Measurements from ENCODE around the gene PRKAG3.

PRKAG3 gene

DNA sequence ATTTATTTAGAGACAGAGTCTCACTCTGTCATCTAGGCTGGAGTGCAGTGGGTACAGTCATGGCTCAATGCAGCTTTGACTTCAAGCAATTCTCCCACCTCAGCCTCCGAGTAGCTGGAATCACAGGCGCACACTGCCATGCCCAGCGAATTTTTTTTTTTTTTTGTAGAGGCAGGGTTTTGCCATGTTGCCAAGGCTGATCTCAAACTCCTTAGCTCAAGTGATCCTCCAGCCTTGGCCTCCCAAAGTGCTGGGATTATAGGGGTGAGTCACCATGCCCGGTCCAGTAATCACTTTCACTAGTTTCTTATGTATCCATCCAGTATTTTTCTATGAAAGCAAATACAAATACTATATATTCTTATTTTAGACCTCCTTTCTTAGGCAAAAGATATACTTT is 24.0 kb downstream of the PRKAG3 start:
- DNase-seq (ENCODE audit: low read depth in 1 of 2, low spot score in 1 of 2) = no peak
- no peak overlapping the region for H3K27ac ChIP-seq (replicated peaks)
- no peak overlapping the region for H3K4me3 ChIP-seq (replicated peaks; ENCODE audit: insufficient read depth, low read length)
- no peaks in the 10 kb centered on the region for H3K27me3 ChIP-seq (ENCODE audit: insufficient read depth, poor library complexity, severe bottlenecking)
- TF ChIP-seq, protein P1, sequence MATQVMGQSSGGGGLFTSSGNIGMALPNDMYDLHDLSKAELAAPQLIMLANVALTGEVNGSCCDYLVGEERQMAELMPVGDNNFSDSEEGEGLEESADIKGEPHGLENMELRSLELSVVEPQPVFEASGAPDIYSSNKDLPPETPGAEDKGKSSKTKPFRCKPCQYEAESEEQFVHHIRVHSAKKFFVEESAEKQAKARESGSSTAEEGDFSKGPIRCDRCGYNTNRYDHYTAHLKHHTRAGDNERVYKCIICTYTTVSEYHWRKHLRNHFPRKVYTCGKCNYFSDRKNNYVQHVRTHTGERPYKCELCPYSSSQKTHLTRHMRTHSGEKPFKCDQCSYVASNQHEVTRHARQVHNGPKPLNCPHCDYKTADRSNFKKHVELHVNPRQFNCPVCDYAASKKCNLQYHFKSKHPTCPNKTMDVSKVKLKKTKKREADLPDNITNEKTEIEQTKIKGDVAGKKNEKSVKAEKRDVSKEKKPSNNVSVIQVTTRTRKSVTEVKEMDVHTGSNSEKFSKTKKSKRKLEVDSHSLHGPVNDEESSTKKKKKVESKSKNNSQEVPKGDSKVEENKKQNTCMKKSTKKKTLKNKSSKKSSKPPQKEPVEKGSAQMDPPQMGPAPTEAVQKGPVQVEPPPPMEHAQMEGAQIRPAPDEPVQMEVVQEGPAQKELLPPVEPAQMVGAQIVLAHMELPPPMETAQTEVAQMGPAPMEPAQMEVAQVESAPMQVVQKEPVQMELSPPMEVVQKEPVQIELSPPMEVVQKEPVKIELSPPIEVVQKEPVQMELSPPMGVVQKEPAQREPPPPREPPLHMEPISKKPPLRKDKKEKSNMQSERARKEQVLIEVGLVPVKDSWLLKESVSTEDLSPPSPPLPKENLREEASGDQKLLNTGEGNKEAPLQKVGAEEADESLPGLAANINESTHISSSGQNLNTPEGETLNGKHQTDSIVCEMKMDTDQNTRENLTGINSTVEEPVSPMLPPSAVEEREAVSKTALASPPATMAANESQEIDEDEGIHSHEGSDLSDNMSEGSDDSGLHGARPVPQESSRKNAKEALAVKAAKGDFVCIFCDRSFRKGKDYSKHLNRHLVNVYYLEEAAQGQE (IDR thresholded peaks at IDR 0.05; ENCODE audit: insufficient replicate concordance, low read depth) = no peak

DNA sequence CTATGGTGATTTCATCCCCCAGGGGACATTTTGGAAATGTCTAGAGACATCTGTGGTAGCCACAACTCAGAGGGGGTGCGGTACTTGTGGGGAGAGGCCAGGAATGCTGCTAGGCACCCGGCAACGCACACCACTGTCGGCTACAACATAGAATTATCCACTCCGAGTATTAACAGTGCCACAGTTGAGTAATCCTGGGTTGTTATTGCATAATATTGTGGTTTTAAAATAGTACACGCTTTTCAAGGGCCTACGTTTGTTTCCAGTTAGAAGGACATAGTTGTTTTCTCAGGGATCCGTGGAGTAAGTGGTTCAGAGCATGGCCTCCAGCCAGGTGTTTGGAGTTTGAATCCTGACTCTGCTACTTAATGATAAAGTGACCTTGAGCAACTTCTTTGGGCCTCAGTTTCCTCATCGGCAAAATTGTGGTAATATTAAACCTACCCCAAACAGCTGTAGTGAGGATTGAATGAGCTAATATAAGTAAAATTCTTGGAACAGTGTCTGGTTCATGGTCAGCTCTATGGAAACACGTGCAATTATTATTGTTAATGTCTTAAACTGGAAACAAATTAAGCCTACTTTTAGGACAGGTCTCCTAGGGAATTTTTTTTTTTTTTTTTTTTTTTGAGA is 25.1 kb downstream of the PRKAG3 start:
- H3K27ac ChIP-seq (replicated peaks) = peak overlapping the region; percentile 60
- DNase-seq (ENCODE audit: low read depth in 1 of 2, low spot score in 1 of 2) = peak; percentile 72 to 92
- TF ChIP-seq SPI1 (IDR thresholded peaks at IDR 0.05; ENCODE audit: borderline replicate concordance, low read depth) = no peak
- TF ChIP-seq POLR2AphosphoS5 (IDR thresholded peaks at IDR 0.05; ENCODE audit: low read depth) = peak; percentile 52
- TF ChIP-seq GABPA (IDR thresholded peaks at IDR 0.05; ENCODE audit: low read depth) = no peak
- TF ChIP-seq, protein P2, sequence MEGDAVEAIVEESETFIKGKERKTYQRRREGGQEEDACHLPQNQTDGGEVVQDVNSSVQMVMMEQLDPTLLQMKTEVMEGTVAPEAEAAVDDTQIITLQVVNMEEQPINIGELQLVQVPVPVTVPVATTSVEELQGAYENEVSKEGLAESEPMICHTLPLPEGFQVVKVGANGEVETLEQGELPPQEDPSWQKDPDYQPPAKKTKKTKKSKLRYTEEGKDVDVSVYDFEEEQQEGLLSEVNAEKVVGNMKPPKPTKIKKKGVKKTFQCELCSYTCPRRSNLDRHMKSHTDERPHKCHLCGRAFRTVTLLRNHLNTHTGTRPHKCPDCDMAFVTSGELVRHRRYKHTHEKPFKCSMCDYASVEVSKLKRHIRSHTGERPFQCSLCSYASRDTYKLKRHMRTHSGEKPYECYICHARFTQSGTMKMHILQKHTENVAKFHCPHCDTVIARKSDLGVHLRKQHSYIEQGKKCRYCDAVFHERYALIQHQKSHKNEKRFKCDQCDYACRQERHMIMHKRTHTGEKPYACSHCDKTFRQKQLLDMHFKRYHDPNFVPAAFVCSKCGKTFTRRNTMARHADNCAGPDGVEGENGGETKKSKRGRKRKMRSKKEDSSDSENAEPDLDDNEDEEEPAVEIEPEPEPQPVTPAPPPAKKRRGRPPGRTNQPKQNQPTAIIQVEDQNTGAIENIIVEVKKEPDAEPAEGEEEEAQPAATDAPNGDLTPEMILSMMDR (IDR thresholded peaks at IDR 0.05; ENCODE audit: insufficient read depth, low read length) = no peak
- no peaks in the 10 kb centered on the region for H3K27me3 ChIP-seq (ENCODE audit: insufficient read depth, poor library complexity, severe bottlenecking)
- no peak overlapping the region for H3K4me3 ChIP-seq (replicated peaks; ENCODE audit: insufficient read depth, low read length)

DNA sequence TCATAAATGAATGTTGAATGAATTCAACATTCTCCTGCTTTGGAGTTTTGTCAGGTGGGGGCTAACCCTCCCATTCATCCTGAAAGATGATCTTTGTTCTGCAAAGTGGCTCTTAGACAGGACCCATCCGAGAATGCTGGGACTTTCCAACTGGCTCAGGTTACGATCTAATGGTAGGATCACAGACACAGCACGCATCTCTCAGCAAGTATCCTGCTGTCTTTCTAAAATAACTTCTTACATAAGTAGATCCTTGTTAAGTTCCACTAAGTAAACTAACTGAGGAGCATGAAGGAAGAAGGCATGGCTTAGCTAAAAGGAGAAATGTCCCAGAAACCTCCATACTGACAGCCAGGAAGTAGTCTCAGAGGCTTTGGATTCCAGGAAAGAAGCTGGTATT is 26.0 kb downstream of the PRKAG3 start:
- Histone ChIP-seq H3K4me3 (replicated peaks; ENCODE audit: insufficient read depth, low read length) (no peak overlapping the region), H3K27me3 (ENCODE audit: insufficient read depth, poor library complexity, severe bottlenecking) (no peaks in the 10 kb centered on the region), H3K27ac (replicated peaks) (peak overlapping the region; percentile 60)
- no peak for DNase-seq (ENCODE audit: low read depth in 1 of 2, low spot score in 1 of 2)
- TF ChIP-seq, protein P2 (IDR thresholded peaks at IDR 0.05; ENCODE audit: insufficient read depth, low read length) = no peak
- no peak for TF ChIP-seq SPI1 (IDR thresholded peaks at IDR 0.05; ENCODE audit: borderline replicate concordance, low read depth)
- no peak for TF ChIP-seq POLR2AphosphoS5 (IDR thresholded peaks at IDR 0.05; ENCODE audit: low read depth)
- TF ChIP-seq GABPA (IDR thresholded peaks at IDR 0.05; ENCODE audit: low read depth) = no peak
- TF ChIP-seq, protein P1 (IDR thresholded peaks at IDR 0.05; ENCODE audit: insufficient replicate concordance, low read depth) = no peak

DNA sequence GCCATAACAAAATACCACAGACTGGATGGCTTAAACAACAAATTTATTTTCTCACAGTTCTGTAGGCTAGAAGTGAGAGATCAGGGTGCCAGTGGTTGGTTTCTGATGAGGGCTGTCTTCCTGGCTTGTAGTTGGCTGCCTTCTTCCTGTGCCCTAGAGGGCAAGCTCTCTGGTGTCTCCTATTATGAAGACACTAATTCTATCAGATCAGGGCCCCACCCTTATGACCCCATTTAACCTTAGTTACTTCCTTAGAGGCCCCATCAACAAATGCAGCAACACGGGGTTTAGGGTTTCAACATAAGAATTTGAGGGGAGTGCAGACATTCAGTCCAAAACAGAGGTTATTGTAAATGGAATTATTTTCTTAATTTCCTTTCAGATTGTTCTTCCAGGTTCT is 26.8 kb downstream of the PRKAG3 start:
- H3K27me3 ChIP-seq (ENCODE audit: insufficient read depth, poor library complexity, severe bottlenecking) = no peaks in the 10 kb centered on the region
- no peak for TF ChIP-seq GABPA (IDR thresholded peaks at IDR 0.05; ENCODE audit: low read depth)
- TF ChIP-seq, protein P2 (IDR thresholded peaks at IDR 0.05; ENCODE audit: insufficient read depth, low read length) = no peak
- TF ChIP-seq, protein P1 (IDR thresholded peaks at IDR 0.05; ENCODE audit: insufficient replicate concordance, low read depth) = no peak
- no peak for TF ChIP-seq SPI1 (IDR thresholded peaks at IDR 0.05; ENCODE audit: borderline replicate concordance, low read depth)
- TF ChIP-seq POLR2AphosphoS5 (IDR thresholded peaks at IDR 0.05; ENCODE audit: low read depth) = no peak
- no peak for DNase-seq (ENCODE audit: low read depth in 1 of 2, low spot score in 1 of 2)
- no peak overlapping the region for H3K27ac ChIP-seq (replicated peaks)
- no peak overlapping the region for H3K4me3 ChIP-seq (replicated peaks; ENCODE audit: insufficient read depth, low read length)
